Fibroblast of upper back skin (primary cell): ENCODE results near the gene LSM5.

Experiments
- DNase-seq: peaks from one replicate; pipeline ENCODE4 v3.0.0-alpha.2; 2013

The LSM5 gene

GRCh38 chr7:32453341-32454011 lies 36.7 kb downstream of the LSM5 start:
- DNase-seq = no peak

GRCh38 chr7:32447218-32447617 lies 43.0 kb downstream of the LSM5 start:
- no peak for DNase-seq

- DNase-seq = no peak
Measured at GRCh38 chr7:32436146-32436928, 53.8 kb downstream of the LSM5 start.
